Activated T-cell treated with anti-CD3 and anti-CD28 coated beads, Interleukin-2, amount 50 U/mL, for 72 hours (primary cell): ENCODE results near the gene GSDME. TPM values are rescaled to one million over a fixed set of nuclear protein-coding genes. Genes with fewer than 3 reads are reported as not detected.

ENCODE experiments used
- ATAC-seq, 2 donors: fragments of 150-1000 bp; cut with Tn5 transposase; replicated peaks in 1 of 2; 2 replicates each; pipeline ENCODE4 v1.10.0; 2021; ENCODE audit warnings: moderate library complexity in 2 of 2, mild to moderate bottlenecking in 1 of 2
- DNase-seq, 2 donors: peaks; one replicate each; pipeline ENCODE4 v3.0.0; 2021 to 2022; ENCODE audit warnings: mixed read lengths in 1 of 2
- H3K27ac Mint-ChIP-seq: one replicate; pipeline ENCODE4 v1.8.0; 2022; ENCODE audit warnings: mild to moderate bottlenecking, moderate library complexity, mixed read lengths
- H3K27me3 Mint-ChIP-seq: one replicate; pipeline ENCODE4 v1.8.0; 2022; ENCODE audit warnings: low read depth, mixed read lengths
- H3K36me3 Mint-ChIP-seq, 2 donors: one replicate each; pipeline ENCODE4 v1.8.0; 2022; ENCODE audit warnings: mixed read lengths in 2 of 2, mild to moderate bottlenecking in 1 of 2; ENCODE audit not compliant: insufficient read depth in 2 of 2
- H3K4me1 Mint-ChIP-seq: one replicate; pipeline ENCODE4 v1.8.0; 2022; ENCODE audit warnings: low read depth, mixed read lengths
- H3K4me3 Mint-ChIP-seq, 2 donors: one replicate each; pipeline ENCODE4 v1.8.0; 2022; ENCODE audit warnings: mild to moderate bottlenecking in 2 of 2, mixed read lengths in 2 of 2, moderate library complexity in 2 of 2
- H3K9me3 Mint-ChIP-seq, 2 donors: one replicate each; pipeline ENCODE4 v1.8.0; 2022; ENCODE audit warnings: mixed read lengths in 2 of 2
- total RNA-seq, 2 donors: library from RNA; stranded (reverse); gene quantifications; one replicate each; pipeline ENCODE4 v1.2.3, GENCODE V29; 2022

The GSDME gene
- total RNA-seq, 2 donors from 2014 or later: 19.3 to 20.6 TPM

- H3K4me1 Mint-ChIP-seq: peaks cover 25% of the 10 kb centered on the region
- peaks cover 4 to 5% of the 10 kb centered on the region in 2 donors for H3K9me3 Mint-ChIP-seq
- no peak overlapping the region for H3K27ac Mint-ChIP-seq
- no peak overlapping the region for H3K4me3 Mint-ChIP-seq
- H3K36me3 Mint-ChIP-seq: peaks cover 0 to 1% of the 10 kb centered on the region in 2 donors
- ATAC-seq (no peak), DNase-seq (no peak)
- H3K27me3 Mint-ChIP-seq: peaks cover 40% of the 10 kb centered on the region
Observed at GRCh38 chr7:24732646-24733413, 24.4 kb downstream of the GSDME start.

DNA sequence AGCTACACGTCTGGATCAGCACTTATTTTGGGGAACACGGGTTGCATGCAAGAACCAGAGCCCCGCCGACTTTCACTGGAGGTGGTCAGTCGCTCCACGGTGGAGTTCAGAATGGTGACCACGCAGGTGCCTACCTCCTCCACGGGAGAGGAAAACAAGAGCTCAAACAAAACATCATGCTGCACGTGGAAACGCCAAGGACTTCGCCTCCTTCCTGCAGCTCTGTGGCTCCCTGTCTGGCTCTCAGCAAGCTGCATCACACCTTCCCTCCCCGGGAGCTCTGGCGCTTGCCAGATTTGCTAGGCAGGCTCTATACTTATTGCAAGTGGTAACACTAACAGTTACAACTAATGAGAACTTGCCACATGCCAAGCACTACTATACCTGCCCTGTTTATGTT is 26.0 kb downstream of the GSDME start:
- Mint-ChIP-seq H3K4me3 (no peak overlapping the region), H3K27me3 (peaks cover 41% of the 10 kb centered on the region), H3K36me3 (no peaks in the 10 kb centered on the region), H3K9me3 (peaks cover 4 to 5% of the 10 kb centered on the region in 2 donors), H3K27ac (no peak overlapping the region), H3K4me1 (peaks cover 38% of the 10 kb centered on the region)
- no peak for DNase-seq
- ATAC-seq: no peak

DNA sequence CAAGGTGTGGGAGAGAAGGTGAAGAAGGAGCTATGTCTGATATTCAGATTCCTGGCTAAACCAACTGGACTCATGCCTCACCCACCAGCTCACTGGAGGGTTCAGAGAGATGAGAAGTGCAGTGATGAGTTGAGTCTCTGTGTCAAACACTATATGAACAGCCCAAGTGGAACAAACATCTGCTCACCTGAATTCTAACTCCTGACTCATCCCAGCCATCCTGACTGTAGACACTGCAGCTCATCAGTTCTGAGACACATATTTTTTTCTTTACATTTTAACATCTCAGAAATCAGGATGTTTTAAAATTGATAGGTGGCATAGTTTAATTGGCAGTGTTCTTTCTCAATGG is 27.3 kb downstream of the GSDME start:
- Mint-ChIP-seq H3K4me3 (no peak overlapping the region), H3K36me3 (no peaks in the 10 kb centered on the region), H3K27me3 (peaks cover 41% of the 10 kb centered on the region), H3K4me1 (peaks cover 42% of the 10 kb centered on the region), H3K27ac (no peak overlapping the region), H3K9me3 (peaks cover 0 to 3% of the 10 kb centered on the region in 2 donors)
- ATAC-seq: peak in 1 of 2 donors; percentile 60
- DNase-seq: no peak

GRCh38 chr7:24729365-24730017 is 27.8 kb downstream of the GSDME start:
- peaks cover 42% of the 10 kb centered on the region for H3K4me1 Mint-ChIP-seq
- no peak overlapping the region for H3K27ac Mint-ChIP-seq

GRCh38 chr7:24728503-24729364 is 28.5 kb downstream of the GSDME start:
- H3K9me3 Mint-ChIP-seq: no peaks in the 10 kb centered on the region
- no peak overlapping the region for H3K27ac Mint-ChIP-seq
- DNase-seq (peak; percentile 15 to 38), ATAC-seq (peak; percentile 54 to 58)
- H3K4me1 Mint-ChIP-seq: peaks cover 42% of the 10 kb centered on the region
- peak overlapping the region; percentile 11 to 55 for H3K4me3 Mint-ChIP-seq
- no peaks in the 10 kb centered on the region for H3K36me3 Mint-ChIP-seq
- peaks cover 33% of the 10 kb centered on the region for H3K27me3 Mint-ChIP-seq

More at GRCh38 chr7:24729365-24730017, 27.8 kb downstream of the GSDME start:
- Mint-ChIP-seq H3K36me3 (no peaks in the 10 kb centered on the region), H3K27me3 (peaks cover 39% of the 10 kb centered on the region), H3K4me3 (no peak overlapping the region), H3K9me3 (peaks cover 0 to 1% of the 10 kb centered on the region in 2 donors)
- ATAC-seq (no peak), DNase-seq (no peak)

- no peaks in the 10 kb centered on the region for H3K9me3 Mint-ChIP-seq
- H3K36me3 Mint-ChIP-seq: no peaks in the 10 kb centered on the region
- H3K27me3 Mint-ChIP-seq: peaks cover 33% of the 10 kb centered on the region
- H3K4me1 Mint-ChIP-seq: peaks cover 42% of the 10 kb centered on the region
- H3K27ac Mint-ChIP-seq: no peak overlapping the region
- ATAC-seq (no peak), DNase-seq (no peak)
- peak overlapping the region in 1 of 2 donors; percentile 55 for H3K4me3 Mint-ChIP-seq
Observed at GRCh38 chr7:24728121-24728500, 29.2 kb downstream of the GSDME start.

DNA sequence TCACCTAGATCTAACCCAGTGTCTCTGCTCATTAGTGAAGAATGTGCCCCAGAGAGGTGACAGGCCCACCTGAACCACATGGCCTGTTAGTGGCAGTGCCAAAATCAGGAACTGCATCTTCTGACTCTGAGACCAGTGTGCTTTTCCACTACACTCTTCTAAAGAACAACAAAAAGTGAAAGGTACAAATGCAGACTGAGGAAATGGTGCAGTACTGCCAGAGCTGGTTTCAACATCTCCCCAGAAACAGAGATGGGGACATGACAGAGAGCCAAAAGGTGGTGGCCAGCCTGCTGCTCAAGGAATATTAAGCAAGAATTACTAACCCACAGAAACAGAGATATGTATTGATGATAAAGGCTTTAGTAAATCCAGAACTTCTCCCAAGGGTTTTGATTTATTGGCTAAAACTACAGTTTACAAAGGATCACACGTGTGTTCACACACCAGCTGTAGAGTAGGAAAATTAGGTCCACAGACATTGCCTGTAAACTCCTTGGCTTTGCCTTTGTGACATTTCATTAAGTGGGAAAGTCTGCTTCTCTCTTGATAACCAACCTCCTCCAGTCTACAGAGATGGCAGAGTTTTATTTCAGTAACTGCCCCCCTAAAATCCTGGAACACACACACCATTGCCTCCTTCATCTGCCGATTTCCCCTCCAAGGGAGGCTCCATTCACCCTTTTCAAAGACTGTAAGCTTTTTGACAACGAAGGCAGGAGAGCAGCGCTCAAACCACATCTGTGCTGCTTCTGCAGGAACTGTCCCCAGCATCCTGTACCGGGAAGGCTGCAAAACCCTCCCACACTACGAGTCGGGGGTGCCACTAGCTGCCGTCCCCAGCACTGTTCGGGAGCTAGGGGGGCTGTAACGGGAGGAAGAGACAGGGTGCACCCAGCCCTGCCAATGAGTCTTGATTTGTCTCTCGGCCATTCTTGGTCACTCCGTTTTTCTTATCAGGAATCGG is 29.8 kb downstream of the GSDME start:
- no peak overlapping the region for H3K27ac Mint-ChIP-seq
- H3K9me3 Mint-ChIP-seq: no peaks in the 10 kb centered on the region
- peaks cover 33% of the 10 kb centered on the region for H3K27me3 Mint-ChIP-seq
- DNase-seq: no peak
- peaks cover 42% of the 10 kb centered on the region for H3K4me1 Mint-ChIP-seq
- no peak for ATAC-seq
- no peak overlapping the region for H3K4me3 Mint-ChIP-seq
- H3K36me3 Mint-ChIP-seq: no peaks in the 10 kb centered on the region

- peaks cover 42% of the 10 kb centered on the region for H3K4me1 Mint-ChIP-seq
Observed at GRCh38 chr7:24725554-24726241, 31.6 kb downstream of the GSDME start.

DNA sequence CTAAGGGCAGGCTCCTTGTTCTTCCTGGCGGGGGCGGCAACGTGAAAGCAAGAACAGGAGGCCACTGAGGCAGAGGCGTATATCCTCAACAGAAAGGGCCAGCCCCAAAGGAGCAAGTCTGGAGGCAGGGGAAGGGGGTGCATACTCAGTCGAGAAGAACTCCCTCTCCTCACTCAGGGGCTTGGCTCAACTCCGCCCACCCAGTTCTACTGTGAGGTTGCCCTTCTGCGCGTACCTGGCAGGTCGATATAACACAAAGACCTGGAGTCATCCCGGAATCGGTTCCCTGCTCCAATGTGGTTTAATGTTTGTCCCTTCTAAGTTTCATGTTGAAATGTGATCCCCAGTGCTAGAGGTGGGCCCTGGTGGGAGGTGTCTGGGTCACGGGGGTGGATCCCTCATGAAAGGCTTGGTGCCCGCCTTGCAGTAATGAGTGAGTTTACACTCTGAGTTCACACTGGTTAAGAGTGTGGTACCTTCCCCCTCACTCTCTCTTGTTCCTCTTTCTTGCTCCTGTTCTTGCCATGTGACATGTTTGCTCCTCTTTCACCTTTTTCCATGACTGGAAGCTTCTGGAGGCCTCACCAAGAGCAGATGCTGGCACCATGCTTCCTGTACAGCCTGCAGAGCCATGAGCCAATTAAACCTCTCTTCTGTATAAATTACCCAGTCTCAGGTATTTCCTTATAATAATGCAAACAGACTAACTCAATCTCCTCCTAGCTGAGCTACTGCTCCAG is 32.6 kb downstream of the GSDME start:
- Mint-ChIP-seq H3K4me1 (peaks cover 35% of the 10 kb centered on the region), H3K9me3 (no peaks in the 10 kb centered on the region), H3K36me3 (no peaks in the 10 kb centered on the region), H3K27me3 (peaks cover 30% of the 10 kb centered on the region), H3K4me3 (no peak overlapping the region), H3K27ac (no peak overlapping the region)
- ATAC-seq (no peak), DNase-seq (no peak)

More at GRCh38 chr7:24725554-24726241, 31.6 kb downstream of the GSDME start:
- no peak for DNase-seq
- H3K4me3 Mint-ChIP-seq: no peak overlapping the region
- no peaks in the 10 kb centered on the region for H3K36me3 Mint-ChIP-seq
- no peaks in the 10 kb centered on the region for H3K9me3 Mint-ChIP-seq
- H3K27me3 Mint-ChIP-seq: peaks cover 33% of the 10 kb centered on the region
- no peak for ATAC-seq
- H3K27ac Mint-ChIP-seq: no peak overlapping the region

DNA sequence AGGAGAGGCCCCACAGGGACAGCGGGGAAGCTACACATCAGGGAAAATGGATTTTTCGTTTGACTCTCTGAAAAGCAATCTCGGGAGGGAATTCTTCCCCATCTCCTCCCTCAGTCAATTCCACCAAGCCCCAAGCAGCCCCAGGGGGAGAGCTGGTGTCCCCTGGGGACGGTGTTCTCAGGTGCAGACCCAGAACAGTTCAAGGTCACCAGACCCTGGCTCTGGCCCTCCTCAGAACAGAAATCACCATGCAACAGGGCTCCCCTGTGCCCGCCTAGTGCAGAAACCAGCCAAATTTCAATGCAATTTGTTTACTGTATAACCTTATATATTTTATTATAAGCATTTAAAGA is 34.1 kb downstream of the GSDME start:
- DNase-seq (no peak), ATAC-seq (no peak)
- no peaks in the 10 kb centered on the region for H3K9me3 Mint-ChIP-seq
- no peak overlapping the region for H3K4me3 Mint-ChIP-seq
- H3K36me3 Mint-ChIP-seq: no peaks in the 10 kb centered on the region
- peaks cover 25% of the 10 kb centered on the region for H3K27me3 Mint-ChIP-seq
- no peak overlapping the region for H3K27ac Mint-ChIP-seq
- peaks cover 20% of the 10 kb centered on the region for H3K4me1 Mint-ChIP-seq

DNA sequence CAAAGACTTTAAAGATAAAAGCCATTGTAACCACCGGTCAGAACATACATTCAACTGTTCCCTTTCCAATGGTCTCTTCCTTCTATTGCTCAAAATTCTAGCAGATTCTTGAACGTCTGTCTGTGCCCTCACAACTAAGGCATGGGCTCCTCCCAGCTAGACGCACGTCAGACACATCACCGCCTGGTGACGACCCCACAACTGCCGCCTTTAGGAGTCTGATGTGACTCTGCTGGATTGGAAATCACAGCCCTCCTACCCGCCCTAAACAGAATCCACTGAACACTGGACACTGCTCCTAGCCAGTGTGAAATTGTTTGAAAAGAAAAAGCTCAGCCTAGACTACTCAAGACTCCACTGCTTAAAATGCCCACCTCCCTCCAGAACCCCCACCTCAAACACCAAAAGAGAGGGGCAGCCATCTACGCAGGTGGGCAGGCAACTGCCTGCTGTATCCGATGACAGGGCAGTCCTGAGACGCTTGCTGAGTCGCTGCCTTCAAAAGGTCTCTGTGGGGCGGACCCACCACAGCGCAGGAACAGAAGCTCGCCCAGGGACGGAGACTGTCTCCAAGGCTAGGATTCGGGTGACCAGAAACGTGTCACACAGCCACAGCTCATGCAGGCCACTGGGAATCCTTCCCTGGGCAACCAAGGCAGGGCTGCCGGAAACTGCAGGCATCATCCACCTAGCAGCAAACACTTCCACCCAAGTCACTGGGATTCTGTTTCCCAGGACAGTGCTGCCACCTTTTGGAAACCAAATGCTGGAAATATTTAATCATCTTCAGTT is 34.7 kb downstream of the GSDME start:
- Mint-ChIP-seq H3K4me3 (no peak overlapping the region), H3K36me3 (no peaks in the 10 kb centered on the region)
- no peak for DNase-seq

More for the DNA sequence above, 34.7 kb downstream of the GSDME start:
- no peak overlapping the region for H3K27ac Mint-ChIP-seq
- peaks cover 15% of the 10 kb centered on the region for H3K4me1 Mint-ChIP-seq
- no peaks in the 10 kb centered on the region for H3K9me3 Mint-ChIP-seq
- ATAC-seq: no peak
- peaks cover 22% of the 10 kb centered on the region for H3K27me3 Mint-ChIP-seq
